GM19328 (cell line): ENCODE measurements around the gene SLBP.

Experiments used
- ATAC-seq: cut with Tn5 transposase; IDR thresholded peaks from one replicate; pipeline ENCODE4 v1.9.1; 2021; ENCODE audit warnings: mild to moderate bottlenecking, moderate library complexity; ENCODE audit not compliant: unreplicated experiment

SLBP gene

GRCh38 chr4:1712216-1713002 is at the start of gene SLBP:
SLBP (minus strand) TSS chr4:1712319; CDS start chr4:1712188, 131 bp downstream.
- ATAC-seq = peak; percentile 71

GRCh38 chr4:1761130-1761689 is 49.1 kb upstream of the SLBP start:
- ATAC-seq = no peak

- no peak for ATAC-seq
Measured at GRCh38 chr4:1760521-1761071, 48.5 kb upstream of the SLBP start.

- no peak for ATAC-seq
Measured at GRCh38 chr4:1759818-1760223, 47.7 kb upstream of the SLBP start.

- ATAC-seq = no peak
Measured at GRCh38 chr4:1759170-1759817, 47.2 kb upstream of the SLBP start.

- no peak for ATAC-seq
Measured at GRCh38 chr4:1758306-1759121, 46.4 kb upstream of the SLBP start.

- no peak for ATAC-seq
Measured at GRCh38 chr4:1757836-1758235, 45.7 kb upstream of the SLBP start.

- ATAC-seq = no peak
Measured at GRCh38 chr4:1756893-1757779, 45.0 kb upstream of the SLBP start.

- ATAC-seq = no peak
Measured at GRCh38 chr4:1756079-1756478, 44.0 kb upstream of the SLBP start.

GRCh38 chr4:1755297-1755696 is 43.2 kb upstream of the SLBP start:
- no peak for ATAC-seq

GRCh38 chr4:1754336-1754735 is 42.2 kb upstream of the SLBP start:
- no peak for ATAC-seq

GRCh38 chr4:1753697-1754311 is 41.7 kb upstream of the SLBP start:
- no peak for ATAC-seq

- ATAC-seq = no peak
Measured at GRCh38 chr4:1753294-1753696, 41.2 kb upstream of the SLBP start.

- ATAC-seq = no peak
Measured at GRCh38 chr4:1752284-1753041, 40.3 kb upstream of the SLBP start.

GRCh38 chr4:1751919-1752283 is 39.8 kb upstream of the SLBP start:
- no peak for ATAC-seq

GRCh38 chr4:1751155-1751918 is 39.2 kb upstream of the SLBP start:
- ATAC-seq = no peak

GRCh38 chr4:1750381-1751154 is 38.4 kb upstream of the SLBP start:
- ATAC-seq = no peak
